ENCODE results near the gene ZNF385B.

Gene ZNF385B

DNA sequence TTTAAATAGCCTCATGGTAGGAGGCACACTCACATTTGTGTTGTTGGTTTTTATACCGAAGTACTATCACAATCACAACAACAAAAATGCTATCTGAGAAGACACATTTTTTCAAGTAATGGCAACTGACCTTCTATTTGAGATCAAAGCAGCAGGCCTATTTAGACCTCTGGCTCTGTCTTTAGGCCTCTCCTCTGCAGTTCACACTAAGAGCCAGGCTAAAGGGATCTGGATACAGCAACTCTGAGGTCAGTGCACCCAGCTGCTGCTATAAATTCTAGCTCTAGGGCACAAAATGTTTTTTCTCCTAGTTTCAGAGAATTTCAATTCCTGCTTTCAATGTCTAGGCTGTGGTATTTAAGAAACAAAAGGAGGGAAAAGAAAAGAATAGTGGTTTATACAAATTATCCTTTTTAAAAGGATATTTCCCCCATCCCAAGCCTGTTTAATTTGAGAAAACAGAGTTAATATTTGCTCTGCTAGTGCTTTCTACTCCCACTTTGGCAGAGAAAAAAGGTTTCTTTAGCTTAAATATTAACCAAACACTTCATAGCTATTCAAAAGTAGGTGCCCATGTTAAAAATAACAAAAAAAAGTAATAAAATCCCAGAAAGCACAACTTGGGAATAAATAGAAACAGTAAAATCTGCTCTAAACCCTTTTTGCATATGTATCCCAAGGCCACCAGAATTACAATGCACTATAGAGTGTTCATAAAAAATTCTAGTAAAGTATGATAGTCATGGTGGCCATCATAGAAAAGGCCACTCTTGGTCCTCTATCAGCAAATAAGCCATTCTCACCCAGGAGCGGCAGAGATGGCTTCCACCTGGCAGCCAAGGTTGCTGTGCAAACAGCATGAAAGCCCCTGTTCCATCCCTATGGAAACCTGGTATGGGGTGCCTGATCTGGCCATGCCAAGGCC lies 303.1 kb downstream of the ZNF385B start:
- TF ChIP-seq, protein P1, sequence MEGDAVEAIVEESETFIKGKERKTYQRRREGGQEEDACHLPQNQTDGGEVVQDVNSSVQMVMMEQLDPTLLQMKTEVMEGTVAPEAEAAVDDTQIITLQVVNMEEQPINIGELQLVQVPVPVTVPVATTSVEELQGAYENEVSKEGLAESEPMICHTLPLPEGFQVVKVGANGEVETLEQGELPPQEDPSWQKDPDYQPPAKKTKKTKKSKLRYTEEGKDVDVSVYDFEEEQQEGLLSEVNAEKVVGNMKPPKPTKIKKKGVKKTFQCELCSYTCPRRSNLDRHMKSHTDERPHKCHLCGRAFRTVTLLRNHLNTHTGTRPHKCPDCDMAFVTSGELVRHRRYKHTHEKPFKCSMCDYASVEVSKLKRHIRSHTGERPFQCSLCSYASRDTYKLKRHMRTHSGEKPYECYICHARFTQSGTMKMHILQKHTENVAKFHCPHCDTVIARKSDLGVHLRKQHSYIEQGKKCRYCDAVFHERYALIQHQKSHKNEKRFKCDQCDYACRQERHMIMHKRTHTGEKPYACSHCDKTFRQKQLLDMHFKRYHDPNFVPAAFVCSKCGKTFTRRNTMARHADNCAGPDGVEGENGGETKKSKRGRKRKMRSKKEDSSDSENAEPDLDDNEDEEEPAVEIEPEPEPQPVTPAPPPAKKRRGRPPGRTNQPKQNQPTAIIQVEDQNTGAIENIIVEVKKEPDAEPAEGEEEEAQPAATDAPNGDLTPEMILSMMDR (IDR thresholded peaks at IDR 0.05; ENCODE audit: borderline replicate concordance, insufficient read depth, low read depth, low read length): no peak
- no peak overlapping the region for H3K4me3 ChIP-seq (ENCODE audit: low read depth, low read length)

GRCh38 chr2:179556425-179556824 lies 305.0 kb downstream of the ZNF385B start:
- H3K4me3 ChIP-seq (ENCODE audit: low read depth, low read length): no peak overlapping the region
- TF ChIP-seq, protein P1 (IDR thresholded peaks at IDR 0.05; ENCODE audit: borderline replicate concordance, insufficient read depth, low read depth, low read length): no peak

DNA sequence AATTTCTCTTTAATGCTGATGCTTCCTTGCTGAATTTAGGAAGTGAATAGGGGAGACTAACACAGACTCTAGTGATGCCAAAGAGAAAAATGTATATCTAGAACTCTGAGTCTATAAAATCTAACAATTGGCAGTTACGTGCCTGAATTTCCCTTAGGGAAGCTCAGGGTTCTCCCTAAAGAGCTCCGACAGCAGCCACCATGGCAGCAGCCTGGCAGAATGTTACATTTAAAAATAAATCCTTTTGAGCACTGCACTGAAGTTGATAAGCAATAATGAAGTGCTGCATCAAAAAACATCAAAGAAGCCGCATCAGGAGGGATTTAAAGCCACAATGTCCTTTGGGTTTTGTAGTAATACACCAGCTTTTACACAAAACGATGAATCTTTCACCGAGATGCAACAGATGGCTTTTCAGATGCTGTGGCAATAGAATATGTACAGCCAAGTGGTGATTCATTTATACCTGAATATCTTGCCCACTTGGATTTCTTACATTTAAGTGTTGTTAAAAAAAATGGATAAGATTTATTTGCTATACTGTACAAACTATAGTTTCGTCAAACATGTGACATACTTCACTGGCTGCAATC lies 305.6 kb downstream of the ZNF385B start:
- TF ChIP-seq, protein P1 (IDR thresholded peaks at IDR 0.05; ENCODE audit: borderline replicate concordance, insufficient read depth, low read depth, low read length): no peak
- no peak overlapping the region for H3K4me3 ChIP-seq (ENCODE audit: low read depth, low read length)

- H3K4me3 ChIP-seq (ENCODE audit: low read depth, low read length): no peak overlapping the region
- TF ChIP-seq, protein P1 (IDR thresholded peaks at IDR 0.05; ENCODE audit: borderline replicate concordance, insufficient read depth, low read depth, low read length): no peak
These were observed 306.6 kb downstream of the ZNF385B start for GRCh38 chr2:179554639-179555386.

DNA sequence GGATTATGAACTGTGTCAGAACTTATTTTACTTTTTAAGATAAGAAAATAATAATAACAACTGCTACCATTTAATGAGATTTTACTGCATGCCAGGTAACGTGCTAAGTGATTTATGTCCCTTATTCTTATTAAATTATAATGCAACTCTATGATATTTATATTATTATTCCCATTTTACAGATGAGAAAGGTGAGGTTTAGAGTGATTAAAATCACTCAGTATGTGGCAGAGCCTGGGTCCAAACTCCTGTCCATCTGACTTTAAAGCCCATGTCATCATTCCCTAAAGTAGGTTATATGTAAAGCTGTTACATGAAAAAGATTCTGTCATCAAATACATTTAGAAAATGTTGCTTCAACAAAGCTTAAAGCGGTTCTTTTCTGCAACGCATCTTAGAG lies 308.0 kb downstream of the ZNF385B start:
- TF ChIP-seq, protein P1 (IDR thresholded peaks at IDR 0.05; ENCODE audit: borderline replicate concordance, insufficient read depth, low read depth, low read length): no peak
- no peak overlapping the region for H3K4me3 ChIP-seq (ENCODE audit: low read depth, low read length)

- H3K4me3 ChIP-seq (ENCODE audit: low read depth, low read length): no peak overlapping the region
These were observed 309.8 kb downstream of the ZNF385B start for GRCh38 chr2:179551539-179552045.

More at GRCh38 chr2:179551539-179552045, 309.8 kb downstream of the ZNF385B start:
- TF ChIP-seq, protein P1 (IDR thresholded peaks at IDR 0.05; ENCODE audit: borderline replicate concordance, insufficient read depth, low read depth, low read length): no peak
